Activated CD8-positive, alpha-beta T cell treated with anti-CD3 and anti-CD28 coated beads for 36 hours (primary cell): ENCODE data around the gene SALL1. TPM values are rescaled to one million over a fixed set of nuclear protein-coding genes. Genes with fewer than 3 reads are reported as not detected.

Experiments used
- ATAC-seq: fragments of 200-7000 bp; cut with Tn5 transposase; one replicate; pipeline ENCODE4 v1.10.0; 2021; ENCODE audit warnings: mild to moderate bottlenecking, moderate library complexity
- CTCF ChIA-PET: fragments of 350-600 bp; sonication (Branson Sonifier 250); formaldehyde crosslinking; loops from one replicate; lab custom pipeline; 2021; ENCODE audit warnings: antibody characterized with exemption; lab: Charles Lee
- POLR2A ChIA-PET: fragments of 350-600 bp; sonication (Branson Sonifier 250); formaldehyde crosslinking; loops from one replicate; lab custom pipeline; 2021; ENCODE audit warnings: antibody characterized with exemption; lab: Charles Lee
- DNase-seq: peaks from one replicate; pipeline ENCODE4 v3.0.0-alpha.2; 2020
- H3K27ac Mint-ChIP-seq: one replicate; pipeline ENCODE4 v1.8.0; 2021; ENCODE audit warnings: mild to moderate bottlenecking, mixed read lengths
- H3K27me3 Mint-ChIP-seq: one replicate; pipeline ENCODE4 v1.8.0; 2021; ENCODE audit warnings: mixed read lengths
- H3K36me3 Mint-ChIP-seq: one replicate; pipeline ENCODE4 v1.8.0; 2021; ENCODE audit warnings: low read depth, mixed read lengths
- H3K4me1 Mint-ChIP-seq: one replicate; pipeline ENCODE4 v1.8.0; 2021; ENCODE audit warnings: low read depth, mixed read lengths
- H3K4me3 Mint-ChIP-seq: one replicate; pipeline ENCODE4 v1.8.0; 2021; ENCODE audit warnings: mild to moderate bottlenecking, moderate library complexity, mixed read lengths
- H3K9me3 Mint-ChIP-seq: one replicate; pipeline ENCODE4 v1.8.0; 2021; ENCODE audit warnings: mixed read lengths
- CTCF ChIP-seq: fragments of 200-600 bp; IDR thresholded peaks from one replicate; pipeline ENCODE4 v1.8.0; 2022; ENCODE audit warnings: antibody characterized with exemption, mild to moderate bottlenecking
- intact Hi-C: fragments of 100-400 bp; cut with micrococcal nuclease; formaldehyde crosslinking; loops from one replicate; pipeline ENCODE4 v1.10.0; 2022
- total RNA-seq, 2 experiments: library from RNA; stranded (reverse); gene quantifications; one replicate each; pipeline ENCODE4 v1.2.3, GENCODE V29; 2021

Gene SALL1
- total RNA-seq, 2 experiments from 2014 or later: not detected

- peaks cover 1% of the 10 kb centered on the region for H3K27me3 Mint-ChIP-seq
- intact Hi-C loops: no loop called here
- no peak overlapping the region for H3K4me3 Mint-ChIP-seq
- no peak overlapping the region for H3K27ac Mint-ChIP-seq
- H3K4me1 Mint-ChIP-seq: no peaks in the 10 kb centered on the region
- TF ChIP-seq CTCF: no peak
- CTCF ChIA-PET: no interaction called here
- DNase-seq (no peak), ATAC-seq (no peak)
- H3K36me3 Mint-ChIP-seq: no peaks in the 10 kb centered on the region
- H3K9me3 Mint-ChIP-seq: no peaks in the 10 kb centered on the region
- POLR2A ChIA-PET: no interaction called here
Observed at GRCh38 chr16:51163894-51164566, 13.0 kb upstream of the SALL1 start.

GRCh38 chr16:51163366-51163765 lies 12.3 kb upstream of the SALL1 start:
- intact Hi-C loops: no loop called here
- ChIA-PET CTCF (no interaction called here), POLR2A (no interaction called here)
- DNase-seq (no peak), ATAC-seq (no peak)
- no peaks in the 10 kb centered on the region for H3K4me1 Mint-ChIP-seq
- H3K9me3 Mint-ChIP-seq: no peaks in the 10 kb centered on the region
- no peak overlapping the region for H3K4me3 Mint-ChIP-seq
- no peak overlapping the region for H3K27ac Mint-ChIP-seq
- peaks cover 1% of the 10 kb centered on the region for H3K27me3 Mint-ChIP-seq
- TF ChIP-seq CTCF: no peak
- H3K36me3 Mint-ChIP-seq: no peaks in the 10 kb centered on the region

GRCh38 chr16:51161440-51162195 lies 10.5 kb upstream of the SALL1 start:
- ChIA-PET POLR2A (no interaction called here), CTCF (no interaction called here)
- Mint-ChIP-seq H3K27me3 (peaks cover 13% of the 10 kb centered on the region), H3K27ac (no peak overlapping the region), H3K4me3 (no peak overlapping the region), H3K4me1 (no peaks in the 10 kb centered on the region), H3K9me3 (no peaks in the 10 kb centered on the region), H3K36me3 (no peaks in the 10 kb centered on the region)
- TF ChIP-seq CTCF: no peak
- intact Hi-C loops: no loop called here
- DNase-seq (no peak), ATAC-seq (no peak)

- Mint-ChIP-seq H3K27me3 (peaks cover 28% of the 10 kb centered on the region), H3K36me3 (no peaks in the 10 kb centered on the region), H3K4me3 (no peak overlapping the region), H3K27ac (no peak overlapping the region), H3K4me1 (no peaks in the 10 kb centered on the region), H3K9me3 (no peaks in the 10 kb centered on the region)
- POLR2A ChIA-PET: no interaction called here
- ATAC-seq: no peak
- DNase-seq: no peak
- CTCF ChIA-PET: no interaction called here
- no peak for TF ChIP-seq CTCF
- intact Hi-C loops: no loop called here
Observed at GRCh38 chr16:51159865-51160264, 8.8 kb upstream of the SALL1 start.

GRCh38 chr16:51159296-51159695 lies 8.2 kb upstream of the SALL1 start:
- no peak for TF ChIP-seq CTCF
- no peak for ATAC-seq
- no peaks in the 10 kb centered on the region for H3K9me3 Mint-ChIP-seq
- H3K4me1 Mint-ChIP-seq: no peaks in the 10 kb centered on the region
- no peak overlapping the region for H3K27ac Mint-ChIP-seq
- DNase-seq: no peak
- intact Hi-C loops: no loop called here
- no peak overlapping the region for H3K4me3 Mint-ChIP-seq
- POLR2A ChIA-PET: no interaction called here
- H3K27me3 Mint-ChIP-seq: peaks cover 31% of the 10 kb centered on the region
- CTCF ChIA-PET: no interaction called here
- H3K36me3 Mint-ChIP-seq: no peaks in the 10 kb centered on the region
